ENCODE results near the gene ADGRV1. TPM values are rescaled to one million over a fixed set of nuclear protein-coding genes. Genes with fewer than 3 reads are reported as not detected.

The ADGRV1 gene
- total and polyA plus RNA-seq, 9 of the 15 experiments (the other 6 are each of a cell fraction or from before 2014, with no cell fraction given) = 21.7 to 156 (median 58.2) TPM

DNA sequence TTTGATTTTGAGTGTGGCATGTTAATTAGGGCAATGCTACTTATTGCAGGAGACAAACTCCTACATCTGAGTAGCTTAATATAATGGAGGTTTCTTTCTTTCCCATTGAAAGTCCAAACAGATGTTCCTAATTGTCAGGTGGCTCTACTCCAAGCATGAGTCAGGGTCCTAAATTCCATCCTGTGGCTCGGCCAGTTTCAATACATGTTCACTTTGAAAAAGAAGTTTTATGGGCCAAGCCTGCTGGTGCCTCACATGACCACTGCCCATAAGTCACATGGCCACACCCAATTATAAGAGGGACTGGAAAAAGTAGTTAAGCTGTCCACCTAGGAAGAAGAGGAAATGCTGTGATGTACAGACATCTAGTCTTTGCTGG lies 654.1 kb downstream of the ADGRV1 start:
- peak; percentile 57 for ATAC-seq
- Histone ChIP-seq H3K9me1 (ENCODE audit: control insufficient read depth, insufficient read depth, low read length) (no peaks in the 10 kb centered on the region), H2AFZ (ENCODE audit: low read depth, low read length) (peak overlapping the region; percentile 78), H3K36me3 (ENCODE audit: control insufficient read depth, insufficient read depth, low read length) (no peaks in the 10 kb centered on the region), H3K9me3 (replicated peaks; ENCODE audit: control insufficient read depth, insufficient read depth, low read depth, low read length) (no peaks in the 10 kb centered on the region), H3K4me2 (ENCODE audit: insufficient read depth, low read length) (peak overlapping the region; percentile 17; the same call in 1 of the 2 replicates), H3K4me3 (no peak overlapping the region), H3K27me3 (ENCODE audit: control insufficient read depth in 2 of 2, insufficient read depth in 2 of 2, low read length in 2 of 2) (no peaks in the 10 kb centered on the region), H3K27ac (ENCODE audit: extremely low read depth, low read depth, low read length) (peak overlapping the region; percentile 45; the same call in 2 of the 3 replicates), H4K20me1 (replicated peaks; ENCODE audit: control insufficient read depth, insufficient read depth, low read length) (no peaks in the 10 kb centered on the region), H3K9ac (ENCODE audit: insufficient read depth in 1 of 2, low read depth in 2 of 2, low read length in 2 of 2) (no peak overlapping the region), H3K79me2 (ENCODE audit: control insufficient read depth, insufficient read depth, low read length) (no peaks in the 10 kb centered on the region), H3K4me1 (replicated peaks in 1 of 2; ENCODE audit: control insufficient read depth in 2 of 2, insufficient read depth in 2 of 2, low read length in 2 of 2) (peaks cover 0 to 10% of the 10 kb centered on the region in 2 experiments; a peak in 2 of 5 replicates)
- 18% methylated on average over 1 of the region's 1 CpG for WGBS (ENCODE audit: insufficient coverage, low coverage, missing lambda C conversion rate)
- BruUV-seq (replicated peaks) = no TSS peak
- ChIA-PET POLR2A (interaction anchor here (1.0 to 1.4 kb wide), 2 partner anchors 168 to 172 kb away, joined by 3 to 9 read pairs; no protein-coding TSS in a partner anchor), CTCF (ENCODE audit: low intra/inter-chr PET ratio) (interaction anchor here (0.6 kb wide), 1 partner anchor 205 kb away, joined by 3 read pairs; no protein-coding TSS in a partner anchor)
- intact Hi-C loops (cut with micrococcal nuclease) = no loop called here
- no peak for DNase-seq (ENCODE audit: extremely low read depth in 1 of 4, low spot score in 3 of 4)
- no peak for FAIRE-seq
- in situ Hi-C loops (cut with MboI) = no loop called here
- TF ChIP-seq TGIF2 (CRISPR knock-in tag; IDR thresholded peaks at IDR 0.05) = no peak
- no peak for TF ChIP-seq ESRRB (CRISPR knock-in tag; IDR thresholded peaks at IDR 0.05; ENCODE audit: borderline replicate concordance)
- no peak for TF ChIP-seq FOXJ2 (tag; IDR thresholded peaks at IDR 0.05)
- no peak for TF ChIP-seq PTTG1 (tag; IDR thresholded peaks at IDR 0.05; ENCODE audit: low read depth)
- TF ChIP-seq, protein P1, sequence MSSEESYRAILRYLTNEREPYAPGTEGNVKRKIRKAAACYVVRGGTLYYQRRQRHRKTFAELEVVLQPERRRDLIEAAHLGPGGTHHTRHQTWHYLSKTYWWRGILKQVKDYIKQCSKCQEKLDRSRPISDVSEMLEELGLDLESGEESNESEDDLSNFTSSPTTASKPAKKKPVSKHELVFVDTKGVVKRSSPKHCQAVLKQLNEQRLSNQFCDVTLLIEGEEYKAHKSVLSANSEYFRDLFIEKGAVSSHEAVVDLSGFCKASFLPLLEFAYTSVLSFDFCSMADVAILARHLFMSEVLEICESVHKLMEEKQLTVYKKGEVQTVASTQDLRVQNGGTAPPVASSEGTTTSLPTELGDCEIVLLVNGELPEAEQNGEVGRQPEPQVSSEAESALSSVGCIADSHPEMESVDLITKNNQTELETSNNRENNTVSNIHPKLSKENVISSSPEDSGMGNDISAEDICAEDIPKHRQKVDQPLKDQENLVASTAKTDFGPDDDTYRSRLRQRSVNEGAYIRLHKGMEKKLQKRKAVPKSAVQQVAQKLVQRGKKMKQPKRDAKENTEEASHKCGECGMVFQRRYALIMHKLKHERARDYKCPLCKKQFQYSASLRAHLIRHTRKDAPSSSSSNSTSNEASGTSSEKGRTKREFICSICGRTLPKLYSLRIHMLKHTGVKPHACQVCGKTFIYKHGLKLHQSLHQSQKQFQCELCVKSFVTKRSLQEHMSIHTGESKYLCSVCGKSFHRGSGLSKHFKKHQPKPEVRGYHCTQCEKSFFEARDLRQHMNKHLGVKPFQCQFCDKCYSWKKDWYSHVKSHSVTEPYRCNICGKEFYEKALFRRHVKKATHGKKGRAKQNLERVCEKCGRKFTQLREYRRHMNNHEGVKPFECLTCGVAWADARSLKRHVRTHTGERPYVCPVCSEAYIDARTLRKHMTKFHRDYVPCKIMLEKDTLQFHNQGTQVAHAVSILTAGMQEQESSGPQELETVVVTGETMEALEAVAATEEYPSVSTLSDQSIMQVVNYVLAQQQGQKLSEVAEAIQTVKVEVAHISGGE (CRISPR knock-in tag; IDR thresholded peaks at IDR 0.05) = no peak
- TF ChIP-seq, protein P2, sequence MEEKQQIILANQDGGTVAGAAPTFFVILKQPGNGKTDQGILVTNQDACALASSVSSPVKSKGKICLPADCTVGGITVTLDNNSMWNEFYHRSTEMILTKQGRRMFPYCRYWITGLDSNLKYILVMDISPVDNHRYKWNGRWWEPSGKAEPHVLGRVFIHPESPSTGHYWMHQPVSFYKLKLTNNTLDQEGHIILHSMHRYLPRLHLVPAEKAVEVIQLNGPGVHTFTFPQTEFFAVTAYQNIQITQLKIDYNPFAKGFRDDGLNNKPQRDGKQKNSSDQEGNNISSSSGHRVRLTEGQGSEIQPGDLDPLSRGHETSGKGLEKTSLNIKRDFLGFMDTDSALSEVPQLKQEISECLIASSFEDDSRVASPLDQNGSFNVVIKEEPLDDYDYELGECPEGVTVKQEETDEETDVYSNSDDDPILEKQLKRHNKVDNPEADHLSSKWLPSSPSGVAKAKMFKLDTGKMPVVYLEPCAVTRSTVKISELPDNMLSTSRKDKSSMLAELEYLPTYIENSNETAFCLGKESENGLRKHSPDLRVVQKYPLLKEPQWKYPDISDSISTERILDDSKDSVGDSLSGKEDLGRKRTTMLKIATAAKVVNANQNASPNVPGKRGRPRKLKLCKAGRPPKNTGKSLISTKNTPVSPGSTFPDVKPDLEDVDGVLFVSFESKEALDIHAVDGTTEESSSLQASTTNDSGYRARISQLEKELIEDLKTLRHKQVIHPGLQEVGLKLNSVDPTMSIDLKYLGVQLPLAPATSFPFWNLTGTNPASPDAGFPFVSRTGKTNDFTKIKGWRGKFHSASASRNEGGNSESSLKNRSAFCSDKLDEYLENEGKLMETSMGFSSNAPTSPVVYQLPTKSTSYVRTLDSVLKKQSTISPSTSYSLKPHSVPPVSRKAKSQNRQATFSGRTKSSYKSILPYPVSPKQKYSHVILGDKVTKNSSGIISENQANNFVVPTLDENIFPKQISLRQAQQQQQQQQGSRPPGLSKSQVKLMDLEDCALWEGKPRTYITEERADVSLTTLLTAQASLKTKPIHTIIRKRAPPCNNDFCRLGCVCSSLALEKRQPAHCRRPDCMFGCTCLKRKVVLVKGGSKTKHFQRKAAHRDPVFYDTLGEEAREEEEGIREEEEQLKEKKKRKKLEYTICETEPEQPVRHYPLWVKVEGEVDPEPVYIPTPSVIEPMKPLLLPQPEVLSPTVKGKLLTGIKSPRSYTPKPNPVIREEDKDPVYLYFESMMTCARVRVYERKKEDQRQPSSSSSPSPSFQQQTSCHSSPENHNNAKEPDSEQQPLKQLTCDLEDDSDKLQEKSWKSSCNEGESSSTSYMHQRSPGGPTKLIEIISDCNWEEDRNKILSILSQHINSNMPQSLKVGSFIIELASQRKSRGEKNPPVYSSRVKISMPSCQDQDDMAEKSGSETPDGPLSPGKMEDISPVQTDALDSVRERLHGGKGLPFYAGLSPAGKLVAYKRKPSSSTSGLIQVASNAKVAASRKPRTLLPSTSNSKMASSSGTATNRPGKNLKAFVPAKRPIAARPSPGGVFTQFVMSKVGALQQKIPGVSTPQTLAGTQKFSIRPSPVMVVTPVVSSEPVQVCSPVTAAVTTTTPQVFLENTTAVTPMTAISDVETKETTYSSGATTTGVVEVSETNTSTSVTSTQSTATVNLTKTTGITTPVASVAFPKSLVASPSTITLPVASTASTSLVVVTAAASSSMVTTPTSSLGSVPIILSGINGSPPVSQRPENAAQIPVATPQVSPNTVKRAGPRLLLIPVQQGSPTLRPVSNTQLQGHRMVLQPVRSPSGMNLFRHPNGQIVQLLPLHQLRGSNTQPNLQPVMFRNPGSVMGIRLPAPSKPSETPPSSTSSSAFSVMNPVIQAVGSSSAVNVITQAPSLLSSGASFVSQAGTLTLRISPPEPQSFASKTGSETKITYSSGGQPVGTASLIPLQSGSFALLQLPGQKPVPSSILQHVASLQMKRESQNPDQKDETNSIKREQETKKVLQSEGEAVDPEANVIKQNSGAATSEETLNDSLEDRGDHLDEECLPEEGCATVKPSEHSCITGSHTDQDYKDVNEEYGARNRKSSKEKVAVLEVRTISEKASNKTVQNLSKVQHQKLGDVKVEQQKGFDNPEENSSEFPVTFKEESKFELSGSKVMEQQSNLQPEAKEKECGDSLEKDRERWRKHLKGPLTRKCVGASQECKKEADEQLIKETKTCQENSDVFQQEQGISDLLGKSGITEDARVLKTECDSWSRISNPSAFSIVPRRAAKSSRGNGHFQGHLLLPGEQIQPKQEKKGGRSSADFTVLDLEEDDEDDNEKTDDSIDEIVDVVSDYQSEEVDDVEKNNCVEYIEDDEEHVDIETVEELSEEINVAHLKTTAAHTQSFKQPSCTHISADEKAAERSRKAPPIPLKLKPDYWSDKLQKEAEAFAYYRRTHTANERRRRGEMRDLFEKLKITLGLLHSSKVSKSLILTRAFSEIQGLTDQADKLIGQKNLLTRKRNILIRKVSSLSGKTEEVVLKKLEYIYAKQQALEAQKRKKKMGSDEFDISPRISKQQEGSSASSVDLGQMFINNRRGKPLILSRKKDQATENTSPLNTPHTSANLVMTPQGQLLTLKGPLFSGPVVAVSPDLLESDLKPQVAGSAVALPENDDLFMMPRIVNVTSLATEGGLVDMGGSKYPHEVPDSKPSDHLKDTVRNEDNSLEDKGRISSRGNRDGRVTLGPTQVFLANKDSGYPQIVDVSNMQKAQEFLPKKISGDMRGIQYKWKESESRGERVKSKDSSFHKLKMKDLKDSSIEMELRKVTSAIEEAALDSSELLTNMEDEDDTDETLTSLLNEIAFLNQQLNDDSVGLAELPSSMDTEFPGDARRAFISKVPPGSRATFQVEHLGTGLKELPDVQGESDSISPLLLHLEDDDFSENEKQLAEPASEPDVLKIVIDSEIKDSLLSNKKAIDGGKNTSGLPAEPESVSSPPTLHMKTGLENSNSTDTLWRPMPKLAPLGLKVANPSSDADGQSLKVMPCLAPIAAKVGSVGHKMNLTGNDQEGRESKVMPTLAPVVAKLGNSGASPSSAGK (IDR thresholded peaks at IDR 0.05) = peak; percentile 52; the same call in 1 of the 2 replicates

Data from K562 (cell line).